ENCODE measurements around the gene CPNE9. TPM values are rescaled to one million over a fixed set of nuclear protein-coding genes. Genes with fewer than 3 reads are reported as not detected.

The CPNE9 gene
- total and polyA plus RNA-seq, 2 donors from 2014 or later, result 0.16 to 0.19 TPM

GRCh38 chr3:9743548-9743947, 39.9 kb downstream of the CPNE9 start:
- Histone ChIP-seq H3K9ac (ENCODE audit: low read length in 3 of 3) (no peak overlapping the region), H3K4me3 (ENCODE audit: low read length in 3 of 3) (no peak overlapping the region), H3K9me3 (ENCODE audit: control insufficient read depth in 2 of 3, insufficient read depth in 1 of 3, low read length in 3 of 3) (no peaks in the 10 kb centered on the region), H3K4me1 (ENCODE audit: control insufficient read depth in 2 of 3, insufficient read depth in 2 of 3, low read depth in 1 of 3, low read length in 3 of 3) (no peaks in the 10 kb centered on the region), H3K27ac (ENCODE audit: low read depth in 2 of 2, low read length in 2 of 2) (no peak overlapping the region), H3K27me3 (ENCODE audit: control insufficient read depth, insufficient read depth, low read length) (no peaks in the 10 kb centered on the region), H3K36me3 (ENCODE audit: control insufficient read depth in 2 of 3, insufficient read depth in 3 of 3, low read length in 3 of 3) (peaks cover 13 to 89% (median 71%) of the 10 kb centered on the region in 3 donors)
- FAIRE-seq (no peak), DNase-seq (no peak)
- intact Hi-C loops (cut with DNase I), result no loop called here
- TF ChIP-seq, protein P1, sequence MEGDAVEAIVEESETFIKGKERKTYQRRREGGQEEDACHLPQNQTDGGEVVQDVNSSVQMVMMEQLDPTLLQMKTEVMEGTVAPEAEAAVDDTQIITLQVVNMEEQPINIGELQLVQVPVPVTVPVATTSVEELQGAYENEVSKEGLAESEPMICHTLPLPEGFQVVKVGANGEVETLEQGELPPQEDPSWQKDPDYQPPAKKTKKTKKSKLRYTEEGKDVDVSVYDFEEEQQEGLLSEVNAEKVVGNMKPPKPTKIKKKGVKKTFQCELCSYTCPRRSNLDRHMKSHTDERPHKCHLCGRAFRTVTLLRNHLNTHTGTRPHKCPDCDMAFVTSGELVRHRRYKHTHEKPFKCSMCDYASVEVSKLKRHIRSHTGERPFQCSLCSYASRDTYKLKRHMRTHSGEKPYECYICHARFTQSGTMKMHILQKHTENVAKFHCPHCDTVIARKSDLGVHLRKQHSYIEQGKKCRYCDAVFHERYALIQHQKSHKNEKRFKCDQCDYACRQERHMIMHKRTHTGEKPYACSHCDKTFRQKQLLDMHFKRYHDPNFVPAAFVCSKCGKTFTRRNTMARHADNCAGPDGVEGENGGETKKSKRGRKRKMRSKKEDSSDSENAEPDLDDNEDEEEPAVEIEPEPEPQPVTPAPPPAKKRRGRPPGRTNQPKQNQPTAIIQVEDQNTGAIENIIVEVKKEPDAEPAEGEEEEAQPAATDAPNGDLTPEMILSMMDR (IDR thresholded peaks at IDR 0.05; ENCODE audit: borderline replicate concordance, extremely low read depth, insufficient read depth), result no peak

- Histone ChIP-seq H3K9ac (ENCODE audit: low read length in 3 of 3) (no peak overlapping the region), H3K4me1 (ENCODE audit: control insufficient read depth in 2 of 3, insufficient read depth in 2 of 3, low read depth in 1 of 3, low read length in 3 of 3) (peaks cover 0 to 3% (median 0%) of the 10 kb centered on the region in 3 donors), H3K27ac (ENCODE audit: low read depth in 2 of 2, low read length in 2 of 2) (no peak overlapping the region), H3K36me3 (ENCODE audit: control insufficient read depth in 2 of 3, insufficient read depth in 3 of 3, low read length in 3 of 3) (peaks cover 10 to 83% (median 64%) of the 10 kb centered on the region in 3 donors), H3K4me3 (ENCODE audit: low read length in 3 of 3) (no peak overlapping the region), H3K27me3 (ENCODE audit: control insufficient read depth, insufficient read depth, low read length) (no peaks in the 10 kb centered on the region), H3K9me3 (ENCODE audit: control insufficient read depth in 2 of 3, insufficient read depth in 1 of 3, low read length in 3 of 3) (no peaks in the 10 kb centered on the region)
- TF ChIP-seq, protein P1 (IDR thresholded peaks at IDR 0.05; ENCODE audit: borderline replicate concordance, extremely low read depth, insufficient read depth), result no peak
- intact Hi-C loops (cut with DNase I), result no loop called here
- FAIRE-seq (no peak), DNase-seq (no peak)
Measured at GRCh38 chr3:9744162-9744561, 40.5 kb downstream of the CPNE9 start.

- TF ChIP-seq, protein P1 (IDR thresholded peaks at IDR 0.05; ENCODE audit: borderline replicate concordance, extremely low read depth, insufficient read depth), result no peak
- Histone ChIP-seq H3K27me3 (ENCODE audit: control insufficient read depth, insufficient read depth, low read length) (no peaks in the 10 kb centered on the region), H3K4me3 (ENCODE audit: low read length in 3 of 3) (no peak overlapping the region), H3K9ac (ENCODE audit: low read length in 3 of 3) (no peak overlapping the region), H3K27ac (ENCODE audit: low read depth in 2 of 2, low read length in 2 of 2) (no peak overlapping the region), H3K9me3 (ENCODE audit: control insufficient read depth in 2 of 3, insufficient read depth in 1 of 3, low read length in 3 of 3) (no peaks in the 10 kb centered on the region), H3K4me1 (ENCODE audit: control insufficient read depth in 2 of 3, insufficient read depth in 2 of 3, low read depth in 1 of 3, low read length in 3 of 3) (peaks cover 0 to 6% (median 0%) of the 10 kb centered on the region in 3 donors), H3K36me3 (ENCODE audit: control insufficient read depth in 2 of 3, insufficient read depth in 3 of 3, low read length in 3 of 3) (peaks cover 10 to 70% (median 55%) of the 10 kb centered on the region in 3 donors)
- intact Hi-C loops (cut with DNase I), result no loop called here
- DNase-seq (no peak), FAIRE-seq (no peak)
Measured at GRCh38 chr3:9745521-9745920, 41.9 kb downstream of the CPNE9 start.

- Histone ChIP-seq H3K27me3 (ENCODE audit: control insufficient read depth, insufficient read depth, low read length) (no peaks in the 10 kb centered on the region), H3K4me3 (ENCODE audit: low read length in 3 of 3) (no peak overlapping the region), H3K9ac (ENCODE audit: low read length in 3 of 3) (no peak overlapping the region), H3K27ac (ENCODE audit: low read depth in 2 of 2, low read length in 2 of 2) (no peak overlapping the region), H3K36me3 (ENCODE audit: control insufficient read depth in 2 of 3, insufficient read depth in 3 of 3, low read length in 3 of 3) (peaks cover 5 to 64% (median 47%) of the 10 kb centered on the region in 3 donors), H3K4me1 (ENCODE audit: control insufficient read depth in 2 of 3, insufficient read depth in 2 of 3, low read depth in 1 of 3, low read length in 3 of 3) (peaks cover 0 to 11% (median 2%) of the 10 kb centered on the region in 3 donors), H3K9me3 (ENCODE audit: control insufficient read depth in 2 of 3, insufficient read depth in 1 of 3, low read length in 3 of 3) (no peaks in the 10 kb centered on the region)
- intact Hi-C loops (cut with DNase I), result no loop called here
- TF ChIP-seq, protein P1 (IDR thresholded peaks at IDR 0.05; ENCODE audit: borderline replicate concordance, extremely low read depth, insufficient read depth), result no peak
- no peak for FAIRE-seq
- DNase-seq, result no peak
Measured at GRCh38 chr3:9746330-9746729, 42.7 kb downstream of the CPNE9 start.
